WTC11 (cell line): ENCODE results near the gene MCM6. TPM values are rescaled to one million over a fixed set of nuclear protein-coding genes. Genes with fewer than 3 reads are reported as not detected.
A peak's percentile ranks its signal among the peaks of the same experiment; 100 is the strongest.

Experiments
- ATAC-seq: fragments of 200-7000 bp; cut with Tn5 transposase; 2 replicates; pipeline ENCODE4 v1.10.0; 2021; ENCODE audit warnings: mild to moderate bottlenecking, moderate library complexity
- CTCF ChIA-PET: fragments of 300-600 bp; sonication (Branson Sonifier 250); formaldehyde crosslinking; loops from one replicate; lab custom pipeline; 2021; ENCODE audit warnings: antibody characterized with exemption; lab: Charles Lee
- POLR2A ChIA-PET: fragments of 350-600 bp; sonication (Branson Sonifier 250); formaldehyde crosslinking; loops from one replicate; lab custom pipeline; 2021; ENCODE audit warnings: antibody characterized with exemption; lab: Charles Lee
- DNase-seq: peaks from one replicate; pipeline ENCODE4 v3.0.0; 2021; ENCODE audit warnings: low spot score
- H3K27ac Mint-ChIP-seq: 2 replicates; pipeline ENCODE4 v1.8.0; 2021; ENCODE audit warnings: mixed read lengths
- H3K27me3 Mint-ChIP-seq: 2 replicates; pipeline ENCODE4 v1.8.0; 2021; ENCODE audit warnings: low read depth, mild to moderate bottlenecking, moderate library complexity, mixed read lengths
- H3K36me3 Mint-ChIP-seq: 2 replicates; pipeline ENCODE4 v1.8.0; 2021; ENCODE audit warnings: mixed read lengths
- H3K4me1 Mint-ChIP-seq: 2 replicates; pipeline ENCODE4 v1.8.0; 2022; ENCODE audit warnings: mixed read lengths
- H3K4me3 Mint-ChIP-seq: 2 replicates; pipeline ENCODE4 v1.8.0; 2021; ENCODE audit warnings: mild to moderate bottlenecking, moderate library complexity, mixed read lengths
- H3K9me3 Mint-ChIP-seq: 2 replicates; pipeline ENCODE4 v1.8.0; 2021; ENCODE audit warnings: mixed read lengths
- AR ChIP-seq: fragments of 250-450 bp; sonication (Bioruptor Pico); IDR thresholded peaks from 2 replicates; pipeline ENCODE4 v1.9.0; 2021; ENCODE audit warnings: mild to moderate bottlenecking
- ARID4B ChIP-seq: sonication (generic); formaldehyde crosslinking; IDR thresholded peaks from 2 replicates; pipeline ENCODE4 v1.8.0; 2023; ENCODE audit warnings: missing genetic modification reagents, mild to moderate bottlenecking, borderline replicate concordance
- ATF1 ChIP-seq: sonication (generic); formaldehyde crosslinking; IDR thresholded peaks from 2 replicates; pipeline ENCODE4 v1.8.1; 2023; ENCODE audit warnings: mild to moderate bottlenecking, moderate library complexity, missing genetic modification reagents
- ATF3 ChIP-seq: sonication (generic); formaldehyde crosslinking; conservative IDR thresholded peaks from 2 replicates; pipeline ENCODE4 v1.8.1; 2022; ENCODE audit warnings: mild to moderate bottlenecking, missing genetic modification reagents
- FOXJ3 ChIP-seq: sonication (generic); formaldehyde crosslinking; IDR thresholded peaks from 2 replicates; pipeline ENCODE4 v1.9.0; 2021; ENCODE audit warnings: missing genetic modification reagents, mild to moderate bottlenecking, borderline replicate concordance
- FOXP1 ChIP-seq: sonication (generic); formaldehyde crosslinking; IDR thresholded peaks from 2 replicates; pipeline ENCODE4 v1.8.0; 2022; ENCODE audit warnings: missing genetic modification reagents, mild to moderate bottlenecking, moderate library complexity, borderline replicate concordance
- IRF1 ChIP-seq: sonication (generic); formaldehyde crosslinking; IDR thresholded peaks from 2 replicates; pipeline ENCODE4 v1.8.0; 2023; ENCODE audit warnings: missing genetic modification reagents
- IRF2 ChIP-seq: sonication (generic); formaldehyde crosslinking; IDR thresholded peaks from 2 replicates; pipeline ENCODE4 v1.8.0; 2022; ENCODE audit warnings: low read depth, missing genetic modification reagents, borderline replicate concordance
- OVOL2 ChIP-seq: fragments of 250-450 bp; sonication (Bioruptor Pico); IDR thresholded peaks from 2 replicates; pipeline ENCODE4 v1.9.0; 2021; ENCODE audit warnings: mild to moderate bottlenecking, borderline replicate concordance
- RELA ChIP-seq: sonication (generic); formaldehyde crosslinking; IDR thresholded peaks from 2 replicates; pipeline ENCODE4 v1.8.1; 2022; ENCODE audit warnings: missing genetic modification reagents, mild to moderate bottlenecking, borderline replicate concordance
- SOX15 ChIP-seq: fragments of 250-450 bp; sonication (Bioruptor Pico); IDR thresholded peaks from 2 replicates; pipeline ENCODE4 v1.9.0; 2021; ENCODE audit warnings: mild to moderate bottlenecking
- SP1 ChIP-seq: sonication (generic); formaldehyde crosslinking; conservative IDR thresholded peaks from 2 replicates; pipeline ENCODE4 v1.8.1; 2022; ENCODE audit warnings: missing genetic modification reagents
- STAT6 ChIP-seq: sonication (generic); formaldehyde crosslinking; conservative IDR thresholded peaks from 2 replicates; pipeline ENCODE4 v1.8.1; 2023; ENCODE audit warnings: mild to moderate bottlenecking, low read depth, missing genetic modification reagents, moderate library complexity
- TP53 ChIP-seq: sonication (generic); formaldehyde crosslinking; IDR thresholded peaks from 2 replicates; pipeline ENCODE4 v1.8.1; 2023; ENCODE audit warnings: mild to moderate bottlenecking, missing genetic modification reagents
- ZMAT4 ChIP-seq: fragments of 250-450 bp; sonication (Bioruptor Pico); IDR thresholded peaks from 2 replicates; pipeline ENCODE4 v1.9.0; 2021; ENCODE audit warnings: mild to moderate bottlenecking
- ZNF121 ChIP-seq: sonication (generic); formaldehyde crosslinking; IDR thresholded peaks from 2 replicates; pipeline ENCODE4 v1.8.0; 2023; ENCODE audit warnings: missing genetic modification reagents
- ZNF281 ChIP-seq: sonication (generic); formaldehyde crosslinking; IDR thresholded peaks from 2 replicates; pipeline ENCODE4 v1.8.0; 2023; ENCODE audit warnings: mild to moderate bottlenecking, missing genetic modification reagents
- ZNF317 ChIP-seq: sonication (generic); formaldehyde crosslinking; IDR thresholded peaks from 2 replicates; pipeline ENCODE4 v1.8.1; 2023; ENCODE audit warnings: low read depth, mild to moderate bottlenecking, moderate library complexity, missing genetic modification reagents, borderline replicate concordance
- ZNF396 ChIP-seq: fragments of 250-450 bp; sonication (Bioruptor Pico); IDR thresholded peaks from 2 replicates; pipeline ENCODE4 v1.8.0; 2021; ENCODE audit warnings: mild to moderate bottlenecking, moderate library complexity, borderline replicate concordance
- ZNF423 ChIP-seq: fragments of 250-450 bp; sonication (Bioruptor Pico); IDR thresholded peaks from 2 replicates; pipeline ENCODE4 v2.1.2; 2022; ENCODE audit warnings: mild to moderate bottlenecking, moderate library complexity
- total RNA-seq: library from RNA; stranded (reverse); gene quantifications from 3 replicates; pipeline ENCODE4 v1.2.3, GENCODE V29; 2021

The MCM6 gene
- total RNA-seq, 1 experiment from 2014 or later: 107 TPM

- POLR2A ChIA-PET: interaction anchor here (0.6 kb wide), 1 partner anchor 647 kb away, joined by 3 read pairs; no protein-coding TSS in a partner anchor
- Mint-ChIP-seq H3K27me3 (peaks cover 7% of the 10 kb centered on the region; the same call in 1 of the 2 replicates), H3K4me1 (no peaks in the 10 kb centered on the region), H3K4me3 (no peak overlapping the region), H3K36me3 (no peaks in the 10 kb centered on the region), H3K27ac (no peak overlapping the region), H3K9me3 (peaks cover 18% of the 10 kb centered on the region)
- ATAC-seq: peak; percentile 38
- CTCF ChIA-PET: interaction anchor here (0.7 to 2.1 kb wide), 3 partner anchors 9 to 559 kb away, joined by 3 to 9 read pairs (median 5); no protein-coding TSS in a partner anchor
- TF ChIP-seq AR (CRISPR knock-in tag) (no peak), FOXP1 (CRISPR knock-in tag) (no peak), IRF2 (no peak), OVOL2 (CRISPR knock-in tag) (no peak), TP53 (CRISPR knock-in tag) (no peak), SP1 (CRISPR knock-in tag) (no peak), STAT6 (no peak), ZMAT4 (CRISPR knock-in tag) (no peak), IRF1 (CRISPR knock-in tag) (no peak)
- no peak for DNase-seq
These were observed 51.1 kb downstream of the MCM6 start for GRCh38 chr2:135825131-135825530.

- no peak for ATAC-seq
- TF ChIP-seq ATF3 (CRISPR knock-in tag) (no peak), SOX15 (CRISPR knock-in tag) (no peak), ATF1 (no peak), RELA (CRISPR knock-in tag) (no peak), TP53 (CRISPR knock-in tag) (no peak), ZNF281 (CRISPR knock-in tag) (no peak), ZNF317 (CRISPR knock-in tag) (no peak), ZNF121 (CRISPR knock-in tag) (no peak), ZNF396 (CRISPR knock-in tag) (no peak), ZNF423 (no peak), ARID4B (CRISPR knock-in tag) (no peak), FOXJ3 (no peak)
These were observed 53.4 kb downstream of the MCM6 start for GRCh38 chr2:135822855-135823254.

More at GRCh38 chr2:135822855-135823254, 53.4 kb downstream of the MCM6 start:
- no peaks in the 10 kb centered on the region for H3K36me3 Mint-ChIP-seq
- ChIA-PET POLR2A (no interaction called here), CTCF (no interaction called here)
- peaks cover 24% of the 10 kb centered on the region for H3K9me3 Mint-ChIP-seq
- DNase-seq: no peak
- no peak overlapping the region for H3K27ac Mint-ChIP-seq
- peaks cover 7% of the 10 kb centered on the region; the same call in 1 of the 2 replicates for H3K27me3 Mint-ChIP-seq
- no peak overlapping the region for H3K4me3 Mint-ChIP-seq
- no peaks in the 10 kb centered on the region for H3K4me1 Mint-ChIP-seq
